ENCODE measurements around the gene ATRN.

ATRN gene

DNA sequence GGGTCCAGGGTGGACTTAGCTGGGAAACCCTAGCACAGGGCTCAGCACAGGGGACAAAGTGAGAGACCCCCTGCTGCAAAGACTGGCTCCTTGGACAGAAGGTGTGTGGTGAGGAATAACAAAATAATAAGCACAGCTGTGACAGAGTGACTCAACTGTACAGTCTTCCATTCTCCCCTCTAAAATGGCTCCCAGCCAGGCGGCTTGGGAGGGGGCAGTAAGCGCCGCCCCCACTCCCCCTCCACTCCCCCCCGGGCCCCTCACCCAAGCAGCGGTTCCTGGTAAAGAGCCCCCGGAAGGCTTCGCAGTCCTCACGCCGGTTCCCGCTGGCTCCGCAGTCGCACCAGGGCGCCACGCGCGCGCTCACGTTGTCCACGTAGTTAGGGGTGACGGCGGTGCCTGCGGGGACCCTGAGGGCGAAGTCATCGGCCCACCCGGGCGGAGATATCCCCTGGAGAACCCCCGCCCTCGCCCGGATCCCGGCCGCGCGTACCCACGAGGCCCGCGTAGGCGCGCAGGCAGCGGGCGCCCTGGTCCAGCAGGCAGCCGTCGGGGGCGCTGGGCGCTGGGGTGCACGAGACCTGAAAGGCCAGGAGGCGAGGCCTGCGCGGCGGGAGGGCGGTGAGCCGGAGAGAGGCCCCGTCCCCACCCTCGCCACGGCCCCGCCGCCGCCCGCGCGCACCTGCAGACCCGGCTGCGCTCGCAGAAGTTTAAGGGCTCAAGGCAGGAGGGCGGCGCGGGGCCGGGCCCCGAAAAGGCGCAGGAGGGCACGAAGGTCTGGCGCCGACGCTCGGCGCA, 189.6 kb downstream of the ATRN start:
- no peak for DNase-seq

DNA sequence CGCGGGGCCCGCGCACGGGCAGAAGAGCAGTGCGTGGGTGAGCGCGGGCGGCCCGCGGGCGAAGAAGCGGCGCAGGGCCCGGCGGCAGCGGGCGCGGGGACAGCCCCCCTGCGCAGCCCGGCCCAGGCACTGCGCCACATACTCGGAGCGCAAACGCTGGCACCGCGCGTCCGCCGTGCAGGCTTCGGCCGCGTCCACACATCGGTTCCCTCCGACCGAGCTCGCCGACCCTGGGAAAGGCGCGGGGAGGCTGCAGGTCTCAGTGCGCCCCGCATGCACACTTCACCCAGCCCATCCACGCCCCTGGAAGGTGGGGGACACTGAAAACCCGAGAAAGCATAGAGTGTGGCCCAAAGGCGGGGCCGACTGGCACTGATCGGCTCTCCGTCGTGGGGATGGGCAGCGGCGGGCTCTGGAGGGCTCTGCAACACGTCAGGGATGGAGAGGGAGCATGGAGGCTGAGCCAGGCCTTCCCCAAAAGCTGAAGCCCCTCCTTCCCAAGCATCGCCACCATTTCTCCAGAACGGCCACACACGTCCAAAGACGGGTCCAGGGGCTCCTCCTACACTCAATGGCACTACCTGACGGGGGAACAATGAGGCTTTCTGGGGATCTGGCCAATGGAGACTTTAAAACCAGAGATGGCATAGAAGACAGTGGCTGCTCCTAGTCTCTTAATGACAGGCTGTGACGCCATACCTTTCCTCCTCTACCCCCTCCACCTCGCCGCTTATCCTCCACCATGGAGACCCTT, 190.4 kb downstream of the ATRN start:
- no peak for DNase-seq

DNA sequence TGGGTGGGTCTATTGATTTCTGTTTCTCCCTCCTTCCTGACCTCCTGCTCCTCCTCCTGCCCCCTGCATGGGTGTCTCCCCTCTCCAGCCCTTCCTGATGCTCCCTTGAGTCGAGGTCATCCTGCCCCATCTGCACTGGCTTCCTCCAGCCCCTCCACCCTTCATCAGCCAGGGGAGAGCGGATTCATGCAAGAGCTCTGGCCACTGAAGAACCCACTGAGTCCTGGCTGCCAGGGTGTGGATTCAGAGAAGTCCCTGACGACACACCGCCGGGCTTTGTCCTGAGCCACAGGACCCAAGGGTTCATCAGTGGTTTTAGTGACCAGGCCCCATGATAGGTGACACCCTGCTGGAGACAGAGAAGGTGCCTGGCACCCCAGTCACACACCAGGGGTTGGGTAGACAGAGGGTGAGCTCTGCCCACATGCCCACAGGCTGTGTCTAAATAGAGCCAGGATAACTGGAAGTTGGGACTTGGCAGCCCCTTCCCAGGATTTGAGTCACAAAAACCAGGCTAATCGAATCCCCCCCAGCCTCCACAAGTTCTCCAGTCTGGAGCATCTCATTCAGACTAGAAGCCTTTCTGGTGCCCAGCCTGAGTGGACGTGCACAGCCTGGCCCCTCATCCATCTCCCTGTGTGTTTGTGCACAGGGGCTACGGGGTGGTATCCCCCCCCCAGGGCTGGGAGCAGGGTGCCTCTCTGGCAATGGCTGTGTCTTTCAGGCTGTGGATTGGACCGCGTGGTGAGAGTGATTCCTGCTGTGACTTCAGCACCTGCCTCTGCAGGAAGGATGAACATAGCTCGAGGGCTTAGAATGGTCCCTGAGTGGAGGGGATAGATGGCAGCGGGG, 191.2 kb downstream of the ATRN start:
- DNase-seq: no peak

DNA sequence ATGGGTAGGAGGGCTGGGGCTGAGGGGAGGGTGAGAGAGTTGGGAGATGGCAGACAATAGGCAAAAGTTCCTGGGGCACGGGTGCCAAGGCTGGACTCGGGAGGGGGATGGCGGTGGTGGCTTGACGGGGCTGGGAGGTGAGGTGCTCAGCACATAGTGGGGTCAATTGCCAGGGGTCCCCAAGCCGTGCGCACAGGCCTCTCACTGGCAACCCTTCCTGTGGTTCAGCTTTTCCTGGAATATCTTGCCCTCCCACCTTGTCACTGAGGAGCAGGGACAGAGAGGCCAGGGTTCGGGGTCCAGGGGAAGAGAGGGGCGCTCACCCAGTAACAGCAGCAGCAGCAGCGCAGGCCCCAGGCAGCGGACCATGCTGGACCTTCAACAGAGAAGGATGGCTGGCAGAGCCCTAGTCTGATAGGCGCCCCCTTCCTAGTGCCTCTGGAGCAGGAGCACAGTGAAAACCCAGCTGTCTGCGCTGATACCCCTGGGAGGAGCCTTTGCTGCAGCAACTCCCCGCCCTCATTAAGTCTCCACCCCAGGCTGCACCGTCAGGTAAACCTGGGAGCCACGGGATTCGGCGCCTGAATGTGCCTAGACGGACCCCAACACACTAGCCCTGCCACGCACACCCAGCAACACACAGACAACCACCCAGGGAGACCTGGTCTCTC, 192.3 kb downstream of the ATRN start, which contains the start of gene GFRA4:
Gene GFRA4, minus strand, starts transcription at position 369 of the 671 bp plus-strand sequence. Its CDS starts 0 bp downstream, at position 369.
- DNase-seq: no peak

DNA sequence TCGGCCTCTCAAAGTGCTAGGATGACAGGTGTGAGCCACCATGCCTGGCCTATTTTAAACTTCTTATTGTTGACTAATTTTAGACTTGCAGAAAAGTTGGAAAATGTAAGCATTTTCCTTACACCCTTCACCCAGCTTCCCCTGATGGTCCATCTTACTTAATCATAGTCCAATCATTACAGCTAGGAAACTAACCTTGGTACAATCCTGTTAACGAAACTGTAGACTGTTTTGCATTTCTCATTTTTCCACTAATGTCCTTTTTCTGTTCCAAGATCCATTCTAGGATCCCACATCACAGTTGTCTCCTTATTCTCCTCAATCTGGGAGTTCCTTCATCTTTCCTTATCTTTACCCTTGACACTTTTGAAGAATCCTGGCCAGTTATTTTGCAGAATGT, 193.0 kb downstream of the ATRN start:
- no peak for DNase-seq

DNA sequence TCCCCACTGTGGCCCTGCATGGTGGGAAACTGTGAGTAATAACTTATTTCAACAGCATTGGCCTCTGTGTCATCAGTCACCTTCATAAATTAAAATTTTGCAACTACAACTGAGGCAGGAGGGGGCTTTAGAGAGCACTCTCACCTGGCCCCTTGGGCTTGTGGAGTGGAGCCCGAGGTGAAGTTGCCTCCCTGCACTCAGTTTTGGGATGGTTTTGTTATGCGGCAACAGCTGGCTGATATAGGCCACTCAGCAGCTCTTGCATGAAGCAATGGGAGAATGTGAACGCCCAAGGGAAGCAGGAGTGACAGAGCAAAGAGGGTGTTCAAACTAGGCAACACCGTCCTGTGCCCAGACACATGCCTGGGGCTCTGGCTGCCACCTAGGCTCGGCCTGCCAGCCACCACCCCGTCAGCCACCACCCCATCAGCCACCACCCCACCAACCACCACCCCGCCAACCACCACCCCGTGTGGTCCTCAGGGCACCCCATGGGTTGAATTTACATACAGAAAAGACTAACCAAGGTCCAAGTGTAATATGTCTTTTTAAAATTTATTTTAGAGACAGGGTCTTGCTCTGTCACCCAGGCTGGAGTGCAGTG, 196.7 kb downstream of the ATRN start:
- DNase-seq: no peak

DNA sequence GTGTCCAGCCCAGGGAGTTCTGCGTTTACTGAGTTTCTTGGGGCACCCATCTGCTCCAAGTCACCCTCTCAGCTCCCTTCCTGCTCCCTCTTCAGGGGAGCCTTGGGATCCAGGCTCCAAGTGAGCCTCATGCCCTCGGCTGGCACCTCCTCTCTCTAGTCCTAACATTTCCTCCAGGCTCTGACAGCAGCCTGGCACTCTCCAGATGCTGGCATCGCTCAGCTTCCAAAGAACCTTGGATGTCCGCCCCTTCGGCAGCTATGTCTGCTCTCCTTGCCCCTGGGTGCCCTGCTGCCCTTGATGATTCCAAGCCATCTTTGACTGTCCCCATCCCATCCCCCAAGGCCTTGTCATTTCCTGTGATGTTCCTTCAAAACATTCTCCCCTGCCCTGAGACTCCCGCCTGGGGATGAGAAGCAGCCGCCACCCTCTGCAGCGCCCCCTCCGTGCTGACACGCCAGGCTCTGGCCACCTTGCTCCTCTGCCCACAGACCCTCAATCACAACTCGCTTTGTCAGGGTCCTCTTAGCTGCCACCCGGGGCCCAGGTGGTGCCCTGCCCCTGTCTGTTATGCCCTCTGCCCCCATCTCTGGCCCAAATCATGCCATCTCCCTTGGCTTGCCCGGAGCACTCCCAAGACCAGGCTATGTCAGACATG, 199.0 kb downstream of the ATRN start:
- DNase-seq: no peak

DNA sequence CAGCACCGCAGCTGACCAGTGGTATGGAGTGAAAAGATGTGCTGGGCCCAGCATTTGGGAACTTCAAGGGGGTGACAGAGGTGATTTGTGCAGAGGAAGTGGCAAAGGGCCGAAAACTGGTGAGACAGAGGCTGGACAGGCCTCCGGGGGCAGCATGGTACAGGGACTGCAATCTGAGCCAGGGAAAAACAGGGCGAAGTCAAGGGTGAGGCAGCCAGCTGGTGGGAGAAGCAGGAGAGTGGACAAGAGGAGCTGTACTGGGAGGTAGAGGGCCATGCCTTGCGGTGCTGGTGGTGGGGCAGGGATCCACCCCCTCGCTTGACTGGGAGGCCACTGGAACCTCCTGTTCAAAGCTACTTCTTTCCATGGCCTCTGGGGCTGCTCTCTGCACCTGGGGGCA, 199.7 kb downstream of the ATRN start:
- no peak for DNase-seq

DNA sequence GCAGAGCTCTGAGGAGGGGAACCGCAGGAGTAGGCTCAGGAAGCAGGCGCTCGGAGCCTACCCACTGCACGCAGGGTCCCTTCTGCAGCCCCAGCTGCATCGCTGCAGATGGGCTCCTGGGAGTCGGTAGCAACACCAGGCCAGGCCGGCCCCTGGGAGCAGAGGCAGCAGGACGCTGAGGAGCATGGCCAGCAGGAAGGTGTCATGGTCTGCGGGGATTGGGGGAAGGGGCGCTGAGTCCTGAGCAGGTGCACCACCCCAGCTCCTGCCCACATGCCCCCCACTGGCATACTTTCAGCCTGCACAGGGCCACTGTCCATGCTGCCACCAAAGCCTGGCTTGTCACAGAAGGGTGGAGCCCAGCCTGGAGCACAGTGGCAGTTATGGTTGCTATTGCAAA, 200.1 kb downstream of the ATRN start:
- DNase-seq: no peak

DNA sequence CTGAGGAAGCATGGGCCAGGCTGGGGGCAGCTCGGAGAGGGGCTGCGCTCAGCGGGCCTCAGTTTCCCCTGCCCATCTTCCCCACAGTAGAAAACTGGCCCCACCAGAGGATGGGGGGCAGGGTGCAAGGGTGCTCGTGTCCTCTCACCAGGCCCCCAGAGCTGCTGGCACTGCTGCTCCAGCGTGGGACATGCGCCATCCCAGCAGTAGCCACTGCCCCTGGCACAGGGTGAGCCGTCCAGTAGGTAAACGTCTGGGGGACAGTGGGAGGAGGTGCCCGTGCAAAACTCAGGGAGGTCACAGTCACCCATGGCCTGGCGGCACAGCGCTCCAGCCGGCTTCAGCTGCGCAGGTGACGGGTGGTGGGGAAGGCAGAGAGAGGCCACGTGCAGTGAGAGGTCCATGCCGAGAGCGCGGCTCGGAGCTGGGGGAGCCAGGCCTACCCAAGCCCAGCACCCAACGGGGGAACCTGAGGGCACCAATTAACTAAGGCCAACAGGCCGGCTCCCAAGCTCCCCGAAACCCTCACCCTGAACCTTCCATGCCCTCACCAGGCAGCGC, 201.2 kb downstream of the ATRN start:
- DNase-seq: no peak

DNA sequence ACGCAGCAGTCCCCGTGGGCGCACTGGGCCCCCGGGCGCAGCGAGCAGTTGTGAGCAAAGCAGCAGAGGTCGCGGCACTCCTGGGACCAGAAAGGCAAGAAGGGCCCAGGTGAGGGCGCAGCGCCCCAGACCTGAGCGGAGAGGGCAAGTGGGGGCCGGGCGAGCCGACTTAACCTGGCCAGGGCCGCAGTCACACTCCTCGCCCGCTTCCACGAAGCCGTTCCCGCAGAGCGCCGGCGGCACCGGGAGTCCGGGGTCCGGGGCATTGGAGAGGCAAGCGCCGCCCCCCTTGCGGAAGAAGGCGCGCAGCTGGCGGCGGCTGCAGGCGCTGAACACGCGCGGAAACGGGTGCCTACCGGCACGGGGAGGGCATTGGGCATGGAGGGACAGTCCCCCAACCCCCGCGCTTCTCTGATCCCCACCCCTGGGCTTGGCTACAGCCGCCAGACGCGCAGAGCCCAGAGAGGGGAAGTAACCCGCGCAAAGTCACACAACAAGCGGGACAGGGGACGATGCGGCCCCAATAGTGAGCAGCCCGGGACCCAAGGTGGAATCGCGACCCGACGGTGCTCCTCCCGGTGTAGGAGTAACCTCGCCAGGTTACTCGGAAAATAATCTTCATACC, 201.8 kb downstream of the ATRN start:
- no peak for DNase-seq

DNA sequence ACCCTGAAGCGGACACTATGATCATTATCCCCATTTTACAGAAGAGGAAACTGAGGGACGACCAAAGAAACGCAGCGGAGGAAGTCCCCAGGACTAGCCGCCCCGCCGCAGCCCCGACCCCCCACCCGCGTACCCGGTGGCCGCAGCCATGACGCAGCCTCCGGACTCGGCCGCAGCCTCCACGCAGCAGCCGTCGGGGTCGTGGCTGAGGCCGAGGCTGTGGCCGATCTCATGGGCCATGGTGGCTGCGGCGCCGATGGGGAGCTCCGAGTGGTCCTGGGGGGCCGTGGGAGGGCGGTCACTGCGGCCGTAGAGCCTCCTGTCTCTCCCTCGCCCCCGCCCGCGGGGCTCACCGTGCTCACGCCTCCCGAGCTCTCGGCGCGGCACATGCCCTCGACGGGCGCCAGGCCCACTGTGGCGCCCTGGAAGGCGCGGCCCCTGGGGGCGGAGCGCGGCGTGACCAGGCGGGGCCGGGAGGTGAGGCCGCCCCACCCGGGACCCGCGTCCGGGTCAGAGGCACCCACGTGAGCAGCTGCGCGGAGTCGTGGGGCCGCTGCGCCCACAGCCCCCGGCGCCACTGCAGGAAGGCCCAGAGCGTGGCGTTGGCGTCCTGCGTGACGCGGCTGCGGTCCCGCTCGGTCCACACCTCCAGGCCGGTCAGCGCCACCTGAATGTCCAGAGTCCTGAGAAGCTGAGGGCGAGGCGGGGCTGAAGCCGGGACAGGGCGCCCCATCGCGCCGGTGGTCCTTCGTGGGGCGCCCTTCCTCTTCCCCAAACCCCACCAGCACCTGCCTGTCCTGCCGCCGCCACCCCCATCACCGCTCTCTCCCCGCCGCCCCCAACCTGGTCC, 202.6 kb downstream of the ATRN start:
- no peak for DNase-seq

DNA sequence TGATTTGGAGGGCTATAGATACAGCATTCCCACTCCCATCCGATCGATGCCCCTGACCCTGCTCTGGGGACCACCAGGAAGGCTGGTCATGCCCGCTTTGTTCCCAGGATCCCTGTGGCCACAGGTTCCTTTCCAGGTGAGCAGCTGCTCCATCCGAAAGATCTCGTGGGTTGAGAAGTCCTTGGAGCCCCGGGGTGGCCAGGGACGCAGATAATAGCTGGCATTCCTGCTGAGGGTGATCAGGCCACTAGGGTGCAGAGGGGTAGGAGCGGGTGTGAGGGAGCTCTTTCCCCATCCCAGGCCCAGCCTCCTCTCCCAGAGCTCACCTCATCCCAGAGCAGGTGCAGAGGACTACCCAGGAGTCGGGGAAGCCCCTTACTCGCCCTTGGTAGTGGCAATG, 203.6 kb downstream of the ATRN start:
- no peak for DNase-seq

DNA sequence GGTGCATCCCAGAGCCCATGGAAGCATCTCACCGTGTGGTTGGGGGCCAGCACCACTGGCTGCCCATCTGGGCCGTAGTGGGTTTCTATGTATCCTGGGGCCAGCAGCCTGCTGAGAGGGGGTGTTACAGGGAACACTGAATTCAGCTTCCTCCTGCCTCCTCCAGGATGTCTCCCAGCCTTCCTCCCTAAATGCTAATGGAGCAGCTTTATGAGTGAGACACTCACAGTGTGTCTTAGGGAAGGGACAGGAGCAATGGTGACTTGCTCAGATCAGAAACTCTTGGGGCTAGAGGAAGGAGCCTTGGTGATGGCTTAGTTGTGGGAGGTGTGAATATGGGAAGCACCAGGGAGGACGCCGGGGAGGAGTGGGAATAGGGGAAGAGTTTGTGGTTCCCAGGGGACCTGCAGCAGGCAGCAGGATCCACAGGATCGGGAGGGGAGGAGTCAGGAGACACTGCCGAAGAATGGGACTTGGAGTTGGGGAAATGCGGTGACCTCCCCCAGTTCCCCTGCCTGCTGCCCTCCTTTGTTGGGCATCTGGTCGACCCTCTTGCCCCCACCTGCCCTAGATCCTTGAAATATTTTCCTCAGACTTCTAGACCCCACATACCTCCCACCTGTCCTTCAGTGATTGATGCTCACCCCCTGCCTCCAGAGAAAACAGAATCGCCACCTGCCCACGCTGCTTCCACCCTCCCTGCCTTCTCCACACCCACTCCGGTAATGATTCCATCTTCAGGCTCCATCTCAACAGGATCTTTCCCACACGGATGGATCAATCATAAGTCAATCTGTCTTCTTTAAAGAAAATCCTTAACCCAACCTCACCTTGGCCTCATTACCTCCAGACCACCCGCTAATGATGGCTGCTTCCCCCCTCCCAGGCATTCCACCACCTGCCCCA, 204.4 kb downstream of the ATRN start:
- DNase-seq: no peak

DNA sequence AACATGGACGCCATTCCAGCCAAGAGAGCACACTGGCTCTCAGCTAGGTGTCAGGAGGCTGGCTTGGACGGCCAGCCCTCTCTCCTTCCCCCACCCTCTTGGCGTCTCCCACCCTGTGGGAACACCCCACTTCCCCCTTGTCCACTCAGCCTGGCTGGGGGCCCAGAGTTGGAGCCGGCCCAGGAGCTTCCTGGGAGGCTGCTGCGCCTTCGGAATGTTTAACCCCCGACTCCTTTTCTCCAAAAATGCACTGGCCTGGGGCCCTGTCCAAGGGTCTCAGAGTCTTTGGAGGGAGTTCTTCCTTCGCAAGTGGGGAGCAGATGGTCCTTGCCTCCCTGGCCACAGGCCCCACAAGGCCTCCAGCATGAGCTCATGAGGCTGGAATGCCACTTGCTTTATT, 206.9 kb downstream of the ATRN start:
- DNase-seq: no peak

DNA sequence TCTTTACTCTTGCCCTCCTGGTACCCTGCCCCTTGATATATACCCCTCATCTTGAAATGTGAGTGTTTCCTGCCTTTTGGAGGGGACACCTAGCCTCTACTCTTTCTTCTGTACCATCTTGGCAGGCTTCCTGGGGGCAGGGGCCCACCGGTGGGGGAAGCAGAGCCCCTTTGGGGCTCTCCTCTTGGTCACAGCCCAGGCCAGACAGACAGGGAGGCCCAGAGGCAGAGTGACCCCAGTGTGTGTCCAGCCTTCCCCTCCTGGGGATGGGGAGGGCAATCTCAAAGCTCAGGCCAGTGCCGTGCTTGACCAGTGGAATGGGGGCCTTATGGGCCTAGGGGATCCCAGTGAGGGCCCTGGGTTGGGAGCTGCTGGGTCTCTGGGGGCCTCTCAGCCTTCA, 207.4 kb downstream of the ATRN start:
- no peak for DNase-seq

DNA sequence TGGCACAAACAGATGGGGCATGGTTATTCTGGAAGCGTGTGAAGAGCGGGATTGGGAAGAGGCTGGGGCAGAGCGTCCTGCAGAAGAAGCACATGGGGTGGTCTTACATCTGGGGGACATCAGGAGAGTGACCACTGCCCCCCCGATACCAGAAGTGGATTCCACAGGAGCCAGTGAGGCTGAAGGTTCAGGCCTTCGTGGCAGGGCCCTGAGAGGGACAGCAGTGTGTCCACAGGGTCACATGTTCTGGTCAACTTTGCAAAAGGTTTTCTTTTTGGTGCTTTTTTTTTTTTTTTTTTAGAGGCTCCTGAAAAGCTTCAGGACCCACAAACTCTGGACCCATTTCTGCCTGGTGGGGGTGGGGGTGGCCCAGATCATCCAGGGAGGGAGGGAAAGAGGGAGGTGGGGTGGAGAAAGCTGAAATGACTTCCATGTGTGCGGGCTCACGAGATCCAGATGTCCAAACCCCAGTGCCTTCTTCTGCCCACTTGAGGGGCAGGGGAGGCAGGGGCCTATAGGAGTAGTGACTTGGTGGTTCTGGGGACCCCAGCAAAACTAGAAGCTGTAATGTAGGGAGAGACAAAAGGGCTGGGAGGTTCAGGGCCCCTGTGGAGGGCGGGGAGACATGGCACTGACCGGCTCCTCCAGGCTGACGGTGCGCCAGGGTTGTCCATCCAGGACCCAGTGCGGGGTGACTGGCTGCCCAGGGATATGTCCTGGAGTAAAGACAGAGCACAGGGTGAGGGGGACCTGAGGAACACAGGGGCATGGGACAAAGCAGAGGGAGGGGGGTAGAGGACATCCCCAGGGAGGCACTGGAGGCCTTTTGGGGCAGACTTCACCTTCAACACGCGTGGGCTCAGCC, 208.3 kb downstream of the ATRN start:
- DNase-seq: no peak
